Trophoblast cell (in vitro differentiated cells and primary cell): ENCODE results near the gene WNT16.
A peak's percentile ranks its signal among the peaks of the same experiment; 100 is the strongest.

Source experiments
- DNase-seq, 2 donors: peaks; one replicate each; pipeline ENCODE4 v3.0.0-alpha.2; 2016
- H2AFZ ChIP-seq: 2 replicates; pipeline ENCODE4 v1.6.1; 2013; ENCODE audit warnings: low read length, moderate library complexity, mild to moderate bottlenecking; ENCODE audit not compliant: insufficient read depth, poor library complexity
- H2AK5ac ChIP-seq: 2 replicates; pipeline ENCODE4 v1.6.1; 2013; ENCODE audit warnings: mild to moderate bottlenecking, low read length
- H2BK120ac ChIP-seq: 2 replicates; pipeline ENCODE4 v1.6.1; 2013; ENCODE audit warnings: low read length, mild to moderate bottlenecking, moderate library complexity; ENCODE audit not compliant: insufficient read depth, poor library complexity
- H2BK12ac ChIP-seq: 2 replicates; pipeline ENCODE4 v1.6.1; 2013; ENCODE audit warnings: mild to moderate bottlenecking, low read length, moderate library complexity
- H2BK5ac ChIP-seq: 2 replicates; pipeline ENCODE4 v1.6.1; 2013; ENCODE audit warnings: low read length, low read depth, moderate library complexity, mild to moderate bottlenecking; ENCODE audit not compliant: poor library complexity
- H3K14ac ChIP-seq: 2 replicates; pipeline ENCODE4 v1.6.1; 2013; ENCODE audit warnings: mild to moderate bottlenecking, low read length
- H3K18ac ChIP-seq: 2 replicates; pipeline ENCODE4 v1.6.1; 2013; ENCODE audit warnings: mild to moderate bottlenecking, low read length
- H3K23ac ChIP-seq: 2 replicates; pipeline ENCODE4 v1.6.1; 2013; ENCODE audit warnings: low read length
- H3K27ac ChIP-seq: 2 replicates; pipeline ENCODE4 v1.5.1; 2013; ENCODE audit warnings: low read depth, mild to moderate bottlenecking, inconsistent platforms, low read length, moderate library complexity
- H3K27me3 ChIP-seq: 2 replicates; pipeline ENCODE4 v1.6.1; 2013; ENCODE audit warnings: inconsistent platforms, mild to moderate bottlenecking, low read length, moderate library complexity; ENCODE audit not compliant: insufficient read depth
- H3K36me3 ChIP-seq, 2 experiments: 1 replicate in 1 of 2; 2 replicates in 1 of 2; pipeline ENCODE4 v1.6.1; 2013; ENCODE audit warnings: low read length in 2 of 2, mild to moderate bottlenecking in 2 of 2, moderate library complexity in 1 of 2; ENCODE audit not compliant: insufficient read depth in 2 of 2, control insufficient read depth in 1 of 2
- H3K4ac ChIP-seq: 2 replicates; pipeline ENCODE4 v1.6.1; 2013; ENCODE audit warnings: low read depth, mild to moderate bottlenecking, low read length, moderate library complexity
- H3K4me1 ChIP-seq, 2 experiments: 1 replicate in 1 of 2; 2 replicates in 1 of 2; pipeline ENCODE4 v1.6.1; 2013; ENCODE audit warnings: low read length in 2 of 2, mild to moderate bottlenecking in 2 of 2, moderate library complexity in 1 of 2; ENCODE audit not compliant: insufficient read depth in 2 of 2, control insufficient read depth in 1 of 2
- H3K4me2 ChIP-seq: 2 replicates; pipeline ENCODE4 v1.6.1; 2013; ENCODE audit warnings: inconsistent platforms, mild to moderate bottlenecking, low read length, moderate library complexity
- H3K4me3 ChIP-seq: 2 replicates; pipeline ENCODE4 v1.5.1; 2013; ENCODE audit warnings: mild to moderate bottlenecking, low read depth, low read length, inconsistent platforms
- H3K79me1 ChIP-seq: one replicate; pipeline ENCODE4 v1.6.1; 2013; ENCODE audit warnings: low read length
- H3K79me2 ChIP-seq: 2 replicates; pipeline ENCODE4 v1.6.1; 2013; ENCODE audit warnings: low read length, mild to moderate bottlenecking; ENCODE audit not compliant: control insufficient read depth, insufficient read depth, poor library complexity
- H3K9ac ChIP-seq: 2 replicates; pipeline ENCODE4 v1.6.1; 2013; ENCODE audit warnings: mild to moderate bottlenecking, low read length
- H3K9me3 ChIP-seq: 2 replicates; pipeline ENCODE4 v1.6.1; 2013; ENCODE audit warnings: low read depth, mild to moderate bottlenecking, control low read depth, inconsistent platforms, low read length; ENCODE audit not compliant: insufficient read depth
- H4K12ac ChIP-seq: 2 replicates; pipeline ENCODE4 v1.6.1; 2013; ENCODE audit warnings: low read depth, mild to moderate bottlenecking, low read length, moderate library complexity
- H4K8ac ChIP-seq: 2 replicates; pipeline ENCODE4 v1.6.1; 2013; ENCODE audit warnings: low read depth, mild to moderate bottlenecking, low read length, moderate library complexity
- H4K91ac ChIP-seq: one replicate; pipeline ENCODE4 v1.6.1; 2013; ENCODE audit warnings: low read depth, mild to moderate bottlenecking, low read length, moderate library complexity
- WGBS: extraction: QIAGEN DNeasy Blood & Tissue Kit; methylation state at CpG from one replicate; pipeline ENCODE4 v1.1.7; 2013; ENCODE audit warnings: missing lambda C conversion rate; ENCODE audit not compliant: insufficient read length, insufficient coverage; ENCODE audit errors: extremely low coverage; 5-methylcytosine and 5-hydroxymethylcytosine counted together

WNT16 gene

DNA sequence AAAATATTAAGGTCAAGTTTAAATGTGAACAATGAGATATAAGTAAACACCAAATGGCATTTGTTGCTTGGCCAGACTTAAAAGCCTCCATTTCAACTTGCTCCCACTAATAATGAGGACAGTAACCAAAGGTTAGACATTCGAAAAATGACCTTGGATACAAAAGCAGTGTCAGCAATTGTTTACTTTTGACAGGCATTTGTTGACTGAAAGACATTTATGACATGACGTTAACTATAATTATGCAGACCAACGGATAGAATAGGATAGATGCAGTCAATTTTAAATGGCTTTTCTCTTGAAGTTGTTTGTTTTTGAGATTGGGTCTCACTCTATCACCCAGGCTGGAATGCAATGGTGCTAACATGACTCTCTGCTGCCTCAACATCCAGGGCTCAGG lies 6.3 kb upstream of the WNT16 start:
- Histone ChIP-seq H2BK12ac (no peak overlapping the region), H2BK5ac (no peak overlapping the region), H3K79me1 (no peaks in the 10 kb centered on the region), H3K27me3 (no peaks in the 10 kb centered on the region), H3K4me3 (no peak overlapping the region), H3K79me2 (no peaks in the 10 kb centered on the region), H3K14ac (no peak overlapping the region), H3K27ac (no peak overlapping the region), H2AFZ (no peak overlapping the region), H3K23ac (no peak overlapping the region), H3K9ac (no peak overlapping the region), H3K4me2 (no peak overlapping the region), H3K9me3 (no peaks in the 10 kb centered on the region), H3K4ac (no peak overlapping the region), H3K18ac (no peak overlapping the region), H4K12ac (no peak overlapping the region), H2BK120ac (no peak overlapping the region), H4K8ac (no peak overlapping the region), H3K4me1 (no peaks in the 10 kb centered on the region), H2AK5ac (no peak overlapping the region), H3K36me3 (no peaks in the 10 kb centered on the region), H4K91ac (no peak overlapping the region)
- WGBS, result no CpG with 5 or more reads among the region's 3 CpGs
- no peak for DNase-seq

GRCh38 chr7:121323515-121324302 lies 5.1 kb upstream of the WNT16 start:
- H3K79me1 ChIP-seq, result no peaks in the 10 kb centered on the region
- H3K36me3 ChIP-seq, result no peaks in the 10 kb centered on the region
- no peak overlapping the region for H4K8ac ChIP-seq
- no peaks in the 10 kb centered on the region for H3K79me2 ChIP-seq
- no peak overlapping the region for H3K27ac ChIP-seq
- no peak overlapping the region for H4K91ac ChIP-seq
- H3K9me3 ChIP-seq, result peaks cover 3% of the 10 kb centered on the region
- H3K9ac ChIP-seq, result no peak overlapping the region
- H3K18ac ChIP-seq, result no peak overlapping the region
- H4K12ac ChIP-seq, result no peak overlapping the region
- WGBS, result no CpG with 5 or more reads among the region's 5 CpGs
- H3K27me3 ChIP-seq, result peaks cover 2% of the 10 kb centered on the region
- H2BK12ac ChIP-seq, result no peak overlapping the region
- no peak overlapping the region for H3K4me2 ChIP-seq
- H3K23ac ChIP-seq, result no peak overlapping the region
- no peak overlapping the region for H3K4ac ChIP-seq
- no peaks in the 10 kb centered on the region for H3K4me1 ChIP-seq
- H2BK5ac ChIP-seq, result no peak overlapping the region
- H2AK5ac ChIP-seq, result no peak overlapping the region
- H3K4me3 ChIP-seq, result no peak overlapping the region
- H2AFZ ChIP-seq, result no peak overlapping the region
- DNase-seq, result no peak
- no peak overlapping the region for H2BK120ac ChIP-seq
- no peak overlapping the region for H3K14ac ChIP-seq

DNA sequence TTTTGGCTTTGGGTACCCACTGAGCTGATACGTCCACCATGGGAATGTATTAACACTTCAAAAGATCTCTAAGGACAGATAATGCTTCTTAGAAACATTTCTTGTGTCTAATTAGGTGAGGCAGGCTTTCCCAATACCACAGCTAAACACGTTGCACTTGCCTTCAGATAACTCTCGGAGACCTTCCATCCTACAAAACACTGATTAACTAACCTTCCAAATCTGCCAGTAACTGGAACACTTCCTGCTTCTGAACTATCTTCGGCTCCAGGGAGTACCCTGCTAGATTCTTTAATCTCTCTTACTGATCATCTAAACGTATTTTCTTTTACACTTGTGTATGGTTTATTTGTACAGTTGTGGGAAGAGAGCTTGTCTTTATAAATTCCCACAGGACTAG lies 1.1 kb upstream of the WNT16 start:
- Histone ChIP-seq H4K8ac (no peak overlapping the region), H3K4ac (no peak overlapping the region), H2AK5ac (no peak overlapping the region), H3K4me3 (no peak overlapping the region), H3K4me1 (peaks cover 11 to 12% of the 10 kb centered on the region in 2 experiments), H3K23ac (no peak overlapping the region), H2BK5ac (no peak overlapping the region), H4K91ac (no peak overlapping the region), H3K4me2 (no peak overlapping the region), H3K27me3 (peaks cover 20% of the 10 kb centered on the region), H2AFZ (no peak overlapping the region), H3K14ac (no peak overlapping the region), H4K12ac (no peak overlapping the region), H2BK12ac (no peak overlapping the region), H3K18ac (no peak overlapping the region), H3K36me3 (no peaks in the 10 kb centered on the region), H2BK120ac (no peak overlapping the region), H3K27ac (no peak overlapping the region), H3K9ac (no peak overlapping the region), H3K79me1 (no peaks in the 10 kb centered on the region), H3K9me3 (peaks cover 9% of the 10 kb centered on the region), H3K79me2 (no peaks in the 10 kb centered on the region)
- DNase-seq, result no peak
- no CpG with 5 or more reads among the region's 5 CpGs for WGBS

- no peak overlapping the region for H3K4me3 ChIP-seq
- no peak overlapping the region for H4K12ac ChIP-seq
- H3K27ac ChIP-seq, result no peak overlapping the region
- H3K18ac ChIP-seq, result no peak overlapping the region
- no peak overlapping the region for H2BK12ac ChIP-seq
- peaks cover 11 to 12% of the 10 kb centered on the region in 2 experiments for H3K4me1 ChIP-seq
- H3K14ac ChIP-seq, result no peak overlapping the region
- no peaks in the 10 kb centered on the region for H3K79me1 ChIP-seq
- peaks cover 20% of the 10 kb centered on the region for H3K27me3 ChIP-seq
- no CpG with 5 or more reads among the region's 47 CpGs for WGBS
- no peak overlapping the region for H4K8ac ChIP-seq
- no peaks in the 10 kb centered on the region for H3K79me2 ChIP-seq
- H3K4me2 ChIP-seq, result peak overlapping the region; percentile 65
- peaks cover 9% of the 10 kb centered on the region for H3K9me3 ChIP-seq
- no peak overlapping the region for H2BK5ac ChIP-seq
- H2AK5ac ChIP-seq, result no peak overlapping the region
- no peak overlapping the region for H3K23ac ChIP-seq
- H4K91ac ChIP-seq, result no peak overlapping the region
- peak overlapping the region; percentile 32 for H2AFZ ChIP-seq
- no peak overlapping the region for H3K4ac ChIP-seq
- H3K36me3 ChIP-seq, result no peaks in the 10 kb centered on the region
- H3K9ac ChIP-seq, result no peak overlapping the region
- no peak overlapping the region for H2BK120ac ChIP-seq
- peak; percentile 6 to 42 for DNase-seq
These were observed 622 bp downstream of the WNT16 start for GRCh38 chr7:121329191-121330052.
